HG03103 (cell line): ENCODE measurements around the gene OR2S2.

Source experiments
- ATAC-seq: cut with Tn5 transposase; IDR thresholded peaks from one replicate; pipeline ENCODE4 v1.9.1; 2021; ENCODE audit warnings: low read depth; ENCODE audit not compliant: unreplicated experiment

Gene OR2S2

GRCh38 chr9:35965011-35965410 lies 7.1 kb upstream of the OR2S2 start:
- no peak for ATAC-seq

GRCh38 chr9:35962126-35962906 lies 4.4 kb upstream of the OR2S2 start:
- no peak for ATAC-seq

- ATAC-seq = no peak
These were observed 2.2 kb upstream of the OR2S2 start for GRCh38 chr9:35960039-35960655.

- no peak for ATAC-seq
These were observed 1.3 kb downstream of the OR2S2 start for GRCh38 chr9:35956651-35957050.

GRCh38 chr9:35954942-35955546 lies 2.9 kb downstream of the OR2S2 start:
- no peak for ATAC-seq

- no peak for ATAC-seq
These were observed 5.3 kb downstream of the OR2S2 start for GRCh38 chr9:35952526-35953191.

GRCh38 chr9:35951736-35952135 lies 6.2 kb downstream of the OR2S2 start:
- no peak for ATAC-seq

GRCh38 chr9:35948901-35949318 lies 9.0 kb downstream of the OR2S2 start:
- no peak for ATAC-seq

GRCh38 chr9:35948451-35948850 lies 9.5 kb downstream of the OR2S2 start:
- ATAC-seq = no peak

- no peak for ATAC-seq
These were observed 12.5 kb downstream of the OR2S2 start for GRCh38 chr9:35945341-35946018.

GRCh38 chr9:35944841-35945240 lies 13.1 kb downstream of the OR2S2 start:
- no peak for ATAC-seq

GRCh38 chr9:35944173-35944572 lies 13.8 kb downstream of the OR2S2 start:
- no peak for ATAC-seq

- no peak for ATAC-seq
These were observed 15.7 kb downstream of the OR2S2 start for GRCh38 chr9:35942286-35942685.

GRCh38 chr9:35940458-35941407 lies 17.2 kb downstream of the OR2S2 start:
- ATAC-seq = no peak

GRCh38 chr9:35939679-35940250 lies 18.2 kb downstream of the OR2S2 start:
- ATAC-seq = no peak

GRCh38 chr9:35938474-35939356 lies 19.2 kb downstream of the OR2S2 start:
- no peak for ATAC-seq

- ATAC-seq = no peak
These were observed 20.7 kb downstream of the OR2S2 start for GRCh38 chr9:35937227-35937626.

- no peak for ATAC-seq
These were observed 22.0 kb downstream of the OR2S2 start for GRCh38 chr9:35935755-35936509.
